HepG2 (cell line): ENCODE measurements around the gene PRSS53. TPM values are rescaled to one million over a fixed set of nuclear protein-coding genes. Genes with fewer than 3 reads are reported as not detected.
A peak's percentile ranks its signal among the peaks of the same experiment; 100 is the strongest.

ENCODE experiments used
- DBP ChIP-seq: sonication (generic); formaldehyde crosslinking; IDR thresholded peaks from 2 replicates; pipeline ENCODE4 v1.4.0; 2020; ENCODE audit warnings: missing genetic modification reagents; ENCODE audit errors: not compliant biosample characterization
- ELF3 ChIP-seq: IDR thresholded peaks from 2 replicates; pipeline ENCODE4 v1.6.1; 2016; ENCODE audit warnings: missing genetic modification reagents, missing compliant biosample characterization
- FOXP1 ChIP-seq, 2 experiments: fragments of 450-650 bp in 1 of 2; IDR thresholded peaks; 2 replicates each; pipeline ENCODE4 v1.6.1; 2017 to 2018; ENCODE audit warnings: antibody characterized with exemption in 1 of 2
- HNRNPLL ChIP-seq: fragments of 200-400 bp; formaldehyde crosslinking; IDR thresholded peaks from 2 replicates; pipeline ENCODE4 v1.6.1; 2017; ENCODE audit warnings: mild to moderate bottlenecking, low read depth, low read length; ENCODE audit not compliant: poor library complexity, severe bottlenecking
- KLF6 ChIP-seq: IDR thresholded peaks from 2 replicates; pipeline ENCODE4 v1.8.0; 2016; ENCODE audit warnings: missing biosample characterization, missing genetic modification reagents
- NFE2 ChIP-seq: sonication (generic); formaldehyde crosslinking; IDR thresholded peaks from 2 replicates; pipeline ENCODE4 v1.4.0; 2020; ENCODE audit warnings: missing genetic modification reagents
- NR3C1 ChIP-seq: sonication (generic); formaldehyde crosslinking; IDR thresholded peaks from 2 replicates; pipeline ENCODE4 v1.4.0; 2020; ENCODE audit warnings: missing genetic modification reagents
- PAX8 ChIP-seq: sonication (generic); formaldehyde crosslinking; IDR thresholded peaks from 2 replicates; pipeline ENCODE4 v1.8.0; 2022; ENCODE audit warnings: mild to moderate bottlenecking, missing genetic modification reagents, borderline replicate concordance
- PBX2 ChIP-seq: IDR thresholded peaks from 2 replicates; pipeline ENCODE4 v1.6.1; 2016; ENCODE audit warnings: control low read depth
- RELA ChIP-seq: sonication (generic); formaldehyde crosslinking; IDR thresholded peaks from 2 replicates; pipeline ENCODE4 v1.4.0; 2020; ENCODE audit warnings: missing genetic modification reagents
- SAFB2 ChIP-seq: sonication (generic); formaldehyde crosslinking; IDR thresholded peaks from 2 replicates; pipeline ENCODE4 v1.5.1; 2020; ENCODE audit warnings: missing genetic modification reagents, low read depth, mild to moderate bottlenecking, borderline replicate concordance
- SCMH1 ChIP-seq: sonication (generic); formaldehyde crosslinking; IDR thresholded peaks from 2 replicates; pipeline ENCODE4 v1.9.0; 2021; ENCODE audit warnings: missing genetic modification reagents, mild to moderate bottlenecking, borderline replicate concordance
- SIN3A ChIP-seq: IDR thresholded peaks from 2 replicates; pipeline ENCODE4 v1.6.1; 2011; ENCODE audit warnings: low read depth, mild to moderate bottlenecking, control low read depth, low read length, borderline replicate concordance
- SIN3B ChIP-seq: fragments of 150-350 bp; IDR thresholded peaks from 2 replicates; pipeline ENCODE4 v1.6.1; 2014; ENCODE audit warnings: low read length
- SMAD9 ChIP-seq: sonication (generic); formaldehyde crosslinking; IDR thresholded peaks from 2 replicates; pipeline ENCODE4 v1.5.1; 2020; ENCODE audit warnings: mild to moderate bottlenecking, missing genetic modification reagents
- SMARCC2 ChIP-seq: fragments of 450-650 bp; IDR thresholded peaks from 2 replicates; pipeline ENCODE4 v1.6.1; 2017; ENCODE audit warnings: antibody characterized with exemption, mild to moderate bottlenecking
- SRSF9 ChIP-seq: fragments of 200-400 bp; formaldehyde crosslinking; IDR thresholded peaks from 2 replicates; pipeline ENCODE4 v1.6.1; 2018; ENCODE audit warnings: borderline replicate concordance, mild to moderate bottlenecking, low read depth, low read length; ENCODE audit not compliant: insufficient read depth, poor library complexity, severe bottlenecking
- ZBTB2 ChIP-seq: sonication (generic); formaldehyde crosslinking; IDR thresholded peaks from 2 replicates; pipeline ENCODE4 v1.8.0; 2022; ENCODE audit warnings: low read depth, missing genetic modification reagents
- ZNF235 ChIP-seq: sonication (generic); formaldehyde crosslinking; IDR thresholded peaks from 2 replicates; pipeline ENCODE4 v1.8.1; 2023; ENCODE audit warnings: mild to moderate bottlenecking, missing genetic modification reagents, borderline replicate concordance
- ZNF367 ChIP-seq: sonication (generic); formaldehyde crosslinking; IDR thresholded peaks from 2 replicates; pipeline ENCODE4 v1.4.0; 2020; ENCODE audit warnings: missing genetic modification reagents, borderline replicate concordance
- ZNF382 ChIP-seq: sonication (generic); formaldehyde crosslinking; IDR thresholded peaks from 2 replicates; pipeline ENCODE4 v1.5.0; 2020; ENCODE audit warnings: missing genetic modification reagents, mild to moderate bottlenecking, borderline replicate concordance
- ZNF430 ChIP-seq: sonication (generic); formaldehyde crosslinking; IDR thresholded peaks from 2 replicates; pipeline ENCODE4 v1.9.0; 2021; ENCODE audit warnings: mild to moderate bottlenecking, missing genetic modification reagents
- ZNF510 ChIP-seq: sonication (generic); formaldehyde crosslinking; IDR thresholded peaks from 2 replicates; pipeline ENCODE4 v1.4.0; 2020; ENCODE audit warnings: low read depth, mild to moderate bottlenecking, missing genetic modification reagents
- ZNF672 ChIP-seq: sonication (generic); formaldehyde crosslinking; IDR thresholded peaks from 2 replicates; pipeline ENCODE4 v1.8.1; 2022; ENCODE audit warnings: missing genetic modification reagents
- ZNF720 ChIP-seq: sonication (generic); formaldehyde crosslinking; IDR thresholded peaks from 2 replicates; pipeline ENCODE4 v1.4.0; 2020; ENCODE audit warnings: missing genetic modification reagents
- ZNF737 ChIP-seq: sonication (generic); formaldehyde crosslinking; IDR thresholded peaks from 2 replicates; pipeline ENCODE4 v1.5.0; 2020; ENCODE audit warnings: missing genetic modification reagents, mild to moderate bottlenecking, borderline replicate concordance
- ZNF772 ChIP-seq: sonication (generic); formaldehyde crosslinking; IDR thresholded peaks from 2 replicates; pipeline ENCODE4 v1.5.0; 2020; ENCODE audit warnings: mild to moderate bottlenecking, missing genetic modification reagents
- polyA plus RNA-seq, 8 experiments: library from polyadenylated mRNA; depleted of rRNA in 3 of 8; stranded (reverse) in 7 of 8; unstranded in 1 of 8; fragments of >200 nt; fragmentation: Illumina TruSeq in 4 of 8; extraction: Trizol in 4 of 8; gene quantifications; 2 replicates each; pipeline versions ENCODE4 v1.2.1 to v1.2.3, GENCODE V29; 2011 to 2016; ENCODE audit warnings: low read depth in 4 of 8, missing spikeins in 1 of 8, mixed read lengths in 1 of 8; ENCODE audit not compliant: insufficient read depth in 1 of 8
- total RNA-seq, 5 experiments: library from RNA; depleted of rRNA; stranded (reverse); fragments of >200 nt; fragmentation: Illumina TruSeq; extraction: Trizol; gene quantifications; 2 replicates each; pipeline ENCODE4 v1.2.3, GENCODE V29; 2016; ENCODE audit warnings: low read depth in 1 of 5

Gene PRSS53
- total and polyA plus RNA-seq, 2 of the 13 experiments (the other 11 are each of a cell fraction or from before 2014, with no cell fraction given), result 2.2 to 7.4 TPM

GRCh38 chr16:31105677-31106213, 17.0 kb upstream of the PRSS53 start (continued):
- TF ChIP-seq DBP (CRISPR knock-in tag), result peak; percentile 91
- TF ChIP-seq KLF6 (CRISPR knock-in tag), result peak; percentile 86
- TF ChIP-seq SCMH1 (CRISPR knock-in tag), result no peak
- TF ChIP-seq PBX2 (CRISPR knock-in tag), result no peak
- TF ChIP-seq SMAD9, result peak; percentile 94; the same call in 1 of the 2 replicates
- TF ChIP-seq NFE2 (CRISPR knock-in tag), result no peak
- TF ChIP-seq ZNF367 (CRISPR knock-in tag), result peak; percentile 77; the same call in 1 of the 2 replicates
- peak; percentile 64; the same call in 1 of the 2 replicates for TF ChIP-seq PAX8 (CRISPR knock-in tag)
- TF ChIP-seq SAFB2 (CRISPR knock-in tag), result peak; percentile 91
- no peak; the same call in 1 of the 2 replicates for TF ChIP-seq ZNF720 (CRISPR knock-in tag)
- TF ChIP-seq ZBTB2 (CRISPR knock-in tag), result peak; percentile 47; the same call in 1 of the 2 replicates
- no peak for TF ChIP-seq NR3C1 (CRISPR knock-in tag)
- TF ChIP-seq HNRNPLL, result peak; percentile 77
- TF ChIP-seq ZNF382 (CRISPR knock-in tag), result no peak
- TF ChIP-seq SMARCC2, result no peak
- peak; percentile 86; the same call in 1 of the 2 replicates for TF ChIP-seq ZNF235 (CRISPR knock-in tag)
- TF ChIP-seq ZNF772, result peak; percentile 99
- TF ChIP-seq ZNF737 (CRISPR knock-in tag), result peak; percentile 89; the same call in 1 of the 2 replicates
- TF ChIP-seq SIN3A, result no peak; the same call in 1 of the 2 replicates
- TF ChIP-seq RELA, result peak; percentile 55; the same call in 1 of the 2 replicates
- TF ChIP-seq SIN3B, result 0 out of 2 replicates have a peak, but pooled peaks have one; percentile 47
- TF ChIP-seq ZNF510 (CRISPR knock-in tag), result peak; percentile 74; the same call in 1 of the 2 replicates
- TF ChIP-seq ZNF430 (CRISPR knock-in tag), result peak; percentile 95; the same call in 1 of the 2 replicates
- no peak for TF ChIP-seq FOXP1 (IDR thresholded peaks at IDR 0.05)
- TF ChIP-seq FOXP1 (CRISPR knock-in tag; IDR thresholded peaks at IDR 0.05), result no peak; the same call in 1 of the 2 replicates
- no peak for TF ChIP-seq SRSF9
- TF ChIP-seq ELF3 (CRISPR knock-in tag), result peak; percentile 90
- TF ChIP-seq ZNF672 (CRISPR knock-in tag), result no peak; the same call in 1 of the 2 replicates
